Naive thymus-derived CD8-positive, alpha-beta T cell (primary cell): Measurements from ENCODE around the gene CUL1. TPM values are rescaled to one million over a fixed set of nuclear protein-coding genes. Genes with fewer than 3 reads are reported as not detected.
"Not testable (repeated sequence)": the region's sequence is repeated elsewhere in the genome, so short reads cannot be mapped to it uniquely, and the experiment has no call there.

Experiments
- ATAC-seq, 2 donors: fragments of 150-1000 bp; cut with Tn5 transposase in 1 of 2; sonication (Bioruptor Pico), chemical (Tn5 transposase) in 1 of 2; 1 replicate in 1 of 2; 2 replicates in 1 of 2; pipeline ENCODE4 v1.10.0; 2021; ENCODE audit warnings: mild to moderate bottlenecking in 2 of 2, moderate library complexity in 2 of 2
- POLR2A ChIA-PET: fragments of 350-600 bp; sonication (Branson Sonifier 250); formaldehyde crosslinking; loops from one replicate; lab custom pipeline; 2021; ENCODE audit warnings: antibody characterized with exemption; lab: Charles Lee
- DNase-seq, 10 donors: peaks; one replicate each; pipeline versions ENCODE4 v3.0.0 to v3.0.0-alpha.2; 2020 to 2022
- H3K27ac Mint-ChIP-seq, 10 donors: one replicate each; pipeline ENCODE4 v1.8.0; 2020 to 2022; ENCODE audit warnings: mild to moderate bottlenecking in 10 of 10, mixed read lengths in 10 of 10, moderate library complexity in 4 of 10, inconsistent platforms in 1 of 10
- H3K27me3 Mint-ChIP-seq, 5 donors: one replicate each; pipeline ENCODE4 v1.8.0; 2021 to 2022; ENCODE audit warnings: mixed read lengths in 5 of 5
- H3K36me3 Mint-ChIP-seq, 3 donors: one replicate each; pipeline ENCODE4 v1.8.0; 2020 to 2022; ENCODE audit warnings: mixed read lengths in 3 of 3, mild to moderate bottlenecking in 2 of 3, inconsistent platforms in 1 of 3
- H3K4me1 Mint-ChIP-seq, 4 donors: one replicate each; pipeline ENCODE4 v1.8.0; 2021 to 2022; ENCODE audit warnings: mixed read lengths in 4 of 4
- H3K4me3 Mint-ChIP-seq, 10 donors: one replicate each; pipeline ENCODE4 v1.8.0; 2020 to 2022; ENCODE audit warnings: mild to moderate bottlenecking in 10 of 10, mixed read lengths in 10 of 10, moderate library complexity in 6 of 10, inconsistent platforms in 1 of 10
- H3K9me3 Mint-ChIP-seq, 9 donors: one replicate each; pipeline ENCODE4 v1.8.0; 2020 to 2022; ENCODE audit warnings: mixed read lengths in 9 of 9, mild to moderate bottlenecking in 3 of 9, inconsistent platforms in 1 of 9, moderate library complexity in 1 of 9
- polyA plus RNA-seq, 3 donors: library from polyadenylated mRNA; unstranded; fragments of 300-500 nt; fragmentation: Illumina TruSeq; gene quantifications; one replicate each; pipeline ENCODE4 v1.2.3, GENCODE V29; 2021
- total RNA-seq, 8 experiments: library from RNA in 2 of 8; stranded (reverse) in 2 of 8; gene quantifications; one replicate each; pipeline ENCODE4 v1.2.3 and lab custom pipeline; 2021 to 2026

Gene CUL1
- total and polyA plus RNA-seq, 5 experiments from 2014 or later = 39.2 to 67.7 (median 50.6) TPM

GRCh38 chr7:148710426-148710825, 11.7 kb downstream of the CUL1 start:
- H3K4me1 Mint-ChIP-seq = peaks cover 41 to 94% (median 81%) of the 10 kb centered on the region in 4 donors
- H3K9me3 Mint-ChIP-seq, ATAC-seq, H3K27me3 Mint-ChIP-seq, DNase-seq: not testable (repeated sequence)
- peak overlapping the region in 1 of 10 donors; percentile 20 for H3K27ac Mint-ChIP-seq
- peaks cover 0 to 15% (median 0%) of the 10 kb centered on the region in 3 donors for H3K36me3 Mint-ChIP-seq
- POLR2A ChIA-PET = interaction anchor here (1.6 kb wide), 1 partner anchor 12 kb away, joined by 7 read pairs; the partner anchor contains the start of gene CUL1
- H3K4me3 Mint-ChIP-seq = peak overlapping the region in 1 of 10 donors; percentile 57

GRCh38 chr7:148711191-148712102, 12.7 kb downstream of the CUL1 start:
- POLR2A ChIA-PET = interaction anchor here (1.6 kb wide), 1 partner anchor 13 kb away, joined by 7 read pairs; the partner anchor contains the start of gene CUL1
- ATAC-seq = peak; percentile 50 to 76
- H3K36me3 Mint-ChIP-seq = peaks cover 0 to 18% (median 4%) of the 10 kb centered on the region in 3 donors
- H3K27me3 Mint-ChIP-seq = no peaks in the 10 kb centered on the region
- DNase-seq = peak in 1 of 10 donors; percentile 16
- H3K27ac Mint-ChIP-seq = peak overlapping the region in 5 of 10 donors; percentile 16 to 71 (median 50)
- peaks cover 43 to 91% (median 79%) of the 10 kb centered on the region in 4 donors for H3K4me1 Mint-ChIP-seq
- H3K4me3 Mint-ChIP-seq = peak overlapping the region in 7 of 10 donors; percentile 6 to 65 (median 51)
- no peaks in the 10 kb centered on the region for H3K9me3 Mint-ChIP-seq

- Mint-ChIP-seq H3K4me3 (peak overlapping the region in 2 of 10 donors; percentile 1 to 19), H3K27ac (peak overlapping the region in 1 of 10 donors; percentile 1), H3K9me3 (no peaks in the 10 kb centered on the region), H3K4me1 (peaks cover 48 to 92% (median 78%) of the 10 kb centered on the region in 4 donors), H3K36me3 (peaks cover 0 to 22% (median 7%) of the 10 kb centered on the region in 3 donors), H3K27me3 (no peaks in the 10 kb centered on the region)
- ATAC-seq (no peak), DNase-seq (no peak)
- POLR2A ChIA-PET = interaction anchor here (0.7 kb wide), 1 partner anchor 9 kb away, joined by 3 read pairs; no protein-coding TSS in a partner anchor
Observed at GRCh38 chr7:148712678-148713329, 14.1 kb downstream of the CUL1 start.

- Mint-ChIP-seq H3K4me3 (peak overlapping the region in 3 of 10 donors; percentile 24 to 54 (median 43)), H3K4me1 (peaks cover 49 to 90% (median 80%) of the 10 kb centered on the region in 4 donors), H3K27me3 (no peaks in the 10 kb centered on the region), H3K36me3 (peaks cover 0 to 22% (median 7%) of the 10 kb centered on the region in 3 donors), H3K9me3 (no peaks in the 10 kb centered on the region), H3K27ac (peak overlapping the region in 1 of 10 donors; percentile 36)
- no peak for DNase-seq
- POLR2A ChIA-PET = no interaction called here
- no peak for ATAC-seq
Observed at GRCh38 chr7:148714498-148714897, 15.8 kb downstream of the CUL1 start.

GRCh38 chr7:148715027-148715426, 16.3 kb downstream of the CUL1 start:
- POLR2A ChIA-PET = no interaction called here
- no peak for ATAC-seq
- Mint-ChIP-seq H3K27me3 (no peaks in the 10 kb centered on the region), H3K36me3 (peaks cover 0 to 22% (median 7%) of the 10 kb centered on the region in 3 donors), H3K4me1 (peaks cover 49 to 90% (median 83%) of the 10 kb centered on the region in 4 donors), H3K9me3 (no peaks in the 10 kb centered on the region), H3K4me3 (peak overlapping the region in 3 of 10 donors; percentile 2 to 45 (median 21)), H3K27ac (peak overlapping the region in 2 of 10 donors; percentile 36 to 63)
- no peak for DNase-seq

- POLR2A ChIA-PET = no interaction called here
- ATAC-seq (no peak), DNase-seq (no peak)
- H3K4me1 Mint-ChIP-seq = peaks cover 52 to 91% (median 84%) of the 10 kb centered on the region in 4 donors
- no peak overlapping the region for H3K27ac Mint-ChIP-seq
- peak overlapping the region in 3 of 10 donors; percentile 8 to 30 (median 12) for H3K4me3 Mint-ChIP-seq
- H3K36me3 Mint-ChIP-seq = peaks cover 0 to 15% (median 7%) of the 10 kb centered on the region in 3 donors
- no peaks in the 10 kb centered on the region for H3K27me3 Mint-ChIP-seq
- H3K9me3 Mint-ChIP-seq = no peaks in the 10 kb centered on the region
Observed at GRCh38 chr7:148717266-148717793, 18.6 kb downstream of the CUL1 start.

- Mint-ChIP-seq H3K27me3 (no peaks in the 10 kb centered on the region), H3K9me3 (no peaks in the 10 kb centered on the region), H3K4me1 (peaks cover 58 to 91% (median 85%) of the 10 kb centered on the region in 4 donors), H3K4me3 (peak overlapping the region in 2 of 10 donors; percentile 12 to 16), H3K27ac (no peak overlapping the region), H3K36me3 (peaks cover 0 to 13% (median 7%) of the 10 kb centered on the region in 3 donors)
- no peak for ATAC-seq
- POLR2A ChIA-PET = no interaction called here
- no peak for DNase-seq
Observed at GRCh38 chr7:148718431-148718830, 19.7 kb downstream of the CUL1 start.

GRCh38 chr7:148719753-148720152, 21.1 kb downstream of the CUL1 start:
- no peaks in the 10 kb centered on the region for H3K27me3 Mint-ChIP-seq
- ATAC-seq = no peak
- peaks cover 0 to 9% (median 7%) of the 10 kb centered on the region in 3 donors for H3K36me3 Mint-ChIP-seq
- no peaks in the 10 kb centered on the region for H3K9me3 Mint-ChIP-seq
- POLR2A ChIA-PET = interaction anchor here (0.7 kb wide), 1 partner anchor 256 kb away, joined by 3 read pairs; no protein-coding TSS in a partner anchor
- H3K4me1 Mint-ChIP-seq = peaks cover 59 to 93% (median 86%) of the 10 kb centered on the region in 4 donors
- DNase-seq = no peak
- peak overlapping the region in 3 of 10 donors; percentile 8 to 46 (median 20) for H3K4me3 Mint-ChIP-seq
- peak overlapping the region in 2 of 10 donors; percentile 17 to 34 for H3K27ac Mint-ChIP-seq

GRCh38 chr7:148720472-148720871, 21.8 kb downstream of the CUL1 start:
- no peaks in the 10 kb centered on the region for H3K9me3 Mint-ChIP-seq
- peaks cover 0 to 7% (median 7%) of the 10 kb centered on the region in 3 donors for H3K36me3 Mint-ChIP-seq
- H3K27me3 Mint-ChIP-seq = no peaks in the 10 kb centered on the region
- POLR2A ChIA-PET = no interaction called here
- H3K27ac Mint-ChIP-seq = peak overlapping the region in 5 of 10 donors; percentile 3 to 57 (median 34)
- ATAC-seq (no peak), DNase-seq (no peak)
- peak overlapping the region in 5 of 10 donors; percentile 0 to 49 (median 8) for H3K4me3 Mint-ChIP-seq
- H3K4me1 Mint-ChIP-seq = peaks cover 57 to 93% (median 86%) of the 10 kb centered on the region in 4 donors

- ATAC-seq (no peak), DNase-seq (no peak)
- Mint-ChIP-seq H3K9me3 (no peaks in the 10 kb centered on the region), H3K4me1 (peaks cover 58 to 96% (median 88%) of the 10 kb centered on the region in 4 donors), H3K36me3 (peaks cover 0 to 5% (median 4%) of the 10 kb centered on the region in 3 donors), H3K4me3 (peak overlapping the region in 4 of 10 donors; percentile 3 to 72 (median 15)), H3K27me3 (no peaks in the 10 kb centered on the region), H3K27ac (peak overlapping the region in 2 of 10 donors; percentile 42 to 49)
- POLR2A ChIA-PET = interaction anchor here (0.9 to 1.2 kb wide), 2 partner anchors 21 to 23 kb away, joined by 3 to 6 read pairs; no protein-coding TSS in a partner anchor
Observed at GRCh38 chr7:148721390-148721789, 22.7 kb downstream of the CUL1 start.

- H3K4me1 Mint-ChIP-seq = peaks cover 55 to 95% (median 88%) of the 10 kb centered on the region in 4 donors
- H3K27me3 Mint-ChIP-seq = no peaks in the 10 kb centered on the region
- POLR2A ChIA-PET = no interaction called here
- H3K4me3 Mint-ChIP-seq = peak overlapping the region; percentile 23 to 73 (median 66)
- H3K27ac Mint-ChIP-seq = peak overlapping the region; percentile 0 to 89 (median 41)
- ATAC-seq (peak; percentile 81 to 88), DNase-seq (peak in 4 of 10 donors; percentile 35 to 69 (median 48))
- no peaks in the 10 kb centered on the region for H3K36me3 Mint-ChIP-seq
- H3K9me3 Mint-ChIP-seq = no peaks in the 10 kb centered on the region
Observed at GRCh38 chr7:148722340-148723165, 23.9 kb downstream of the CUL1 start.
